CD4-positive, alpha-beta T cell treated with Interleukin-15 for 1 hour (primary cell): ENCODE data around the gene ARHGEF4.
A peak's percentile ranks its signal among the peaks of the same experiment; 100 is the strongest.

Source experiments
- DNase-seq: peaks from one replicate; pipeline ENCODE4 v3.0.0-alpha.2; 2020

ARHGEF4 gene

DNA sequence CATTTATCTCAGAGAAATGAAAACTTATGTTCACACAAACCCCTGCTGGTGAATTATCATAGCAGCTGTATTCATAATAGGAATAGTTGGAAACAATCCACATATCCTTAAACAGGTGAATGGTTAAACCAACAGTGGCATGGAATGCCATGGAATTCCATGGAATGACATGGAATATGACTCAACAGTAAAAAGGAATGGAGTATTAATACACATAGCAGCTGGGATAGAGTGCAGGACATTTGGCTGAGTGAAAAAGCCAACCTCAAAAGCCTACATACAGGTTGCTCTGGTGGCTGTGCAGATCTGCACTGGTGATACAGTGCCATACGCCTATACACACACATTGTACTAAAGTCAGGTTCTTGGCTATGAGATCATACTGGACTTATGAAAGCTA, 187.0 kb downstream of the ARHGEF4 start:
- no peak for DNase-seq

DNA sequence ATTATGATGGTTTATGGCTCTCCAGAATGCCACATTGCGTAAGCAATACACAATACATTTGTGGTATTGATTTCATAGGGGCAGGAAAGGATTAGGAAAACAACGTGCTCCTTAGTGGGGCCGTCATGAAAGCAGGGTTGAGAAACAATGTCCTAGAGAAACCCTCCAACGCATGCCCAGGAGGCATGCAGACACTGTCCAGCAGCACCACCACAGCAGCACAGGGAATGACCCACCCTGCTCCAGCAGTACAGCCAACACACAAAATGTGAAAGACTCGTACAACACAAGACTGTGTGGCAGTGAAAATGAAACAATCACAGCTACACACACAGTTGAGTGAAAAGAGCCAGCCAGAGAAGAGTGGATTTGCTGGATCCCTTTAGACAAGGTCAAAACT, 190.2 kb downstream of the ARHGEF4 start:
- DNase-seq: no peak

DNA sequence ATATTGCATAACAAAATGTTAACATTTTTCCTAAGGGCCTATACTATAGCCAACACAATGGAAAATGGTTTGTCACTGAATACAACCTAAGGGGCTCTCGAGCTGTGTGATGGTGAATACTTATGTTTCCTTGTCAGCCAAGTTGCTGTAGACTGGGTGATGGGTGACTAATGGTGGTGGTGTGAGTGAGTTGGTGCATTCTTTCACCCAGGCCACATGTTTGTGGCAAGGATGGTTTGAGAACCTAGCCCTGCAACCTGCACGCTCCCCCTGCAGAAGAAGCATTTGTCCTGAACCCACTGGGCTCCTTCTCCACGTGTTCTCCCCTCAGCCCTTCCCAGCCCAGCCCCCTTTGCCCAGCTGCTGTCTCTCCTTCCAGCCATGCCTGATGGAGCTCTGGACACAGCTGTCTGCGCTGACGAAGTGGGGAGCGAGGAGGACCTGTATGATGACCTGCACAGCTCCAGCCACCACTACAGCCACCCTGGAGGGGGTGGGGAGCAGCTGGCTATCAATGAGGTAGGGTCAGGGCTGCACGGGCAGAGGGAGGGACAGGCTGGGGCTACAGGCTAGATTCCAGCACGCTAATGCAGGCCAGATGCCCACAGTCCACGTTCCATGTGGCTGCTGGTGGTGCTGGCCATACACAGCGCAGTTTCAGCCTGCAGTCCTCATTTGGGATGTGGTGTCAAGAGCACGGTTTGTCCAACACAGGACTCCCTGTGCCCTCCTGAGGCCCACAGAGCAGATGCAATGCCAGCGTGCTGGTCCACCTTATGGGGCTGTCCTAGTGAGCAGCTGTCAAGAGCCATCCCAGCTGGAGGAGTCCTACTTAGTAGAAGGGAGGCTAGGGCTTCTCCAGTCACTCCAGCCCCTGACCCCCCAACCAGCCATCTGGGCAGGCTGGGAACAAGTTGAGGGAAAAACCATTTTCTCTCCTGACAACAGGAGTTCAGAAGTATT, 191.1 kb downstream of the ARHGEF4 start:
- DNase-seq: peak; percentile 15

DNA sequence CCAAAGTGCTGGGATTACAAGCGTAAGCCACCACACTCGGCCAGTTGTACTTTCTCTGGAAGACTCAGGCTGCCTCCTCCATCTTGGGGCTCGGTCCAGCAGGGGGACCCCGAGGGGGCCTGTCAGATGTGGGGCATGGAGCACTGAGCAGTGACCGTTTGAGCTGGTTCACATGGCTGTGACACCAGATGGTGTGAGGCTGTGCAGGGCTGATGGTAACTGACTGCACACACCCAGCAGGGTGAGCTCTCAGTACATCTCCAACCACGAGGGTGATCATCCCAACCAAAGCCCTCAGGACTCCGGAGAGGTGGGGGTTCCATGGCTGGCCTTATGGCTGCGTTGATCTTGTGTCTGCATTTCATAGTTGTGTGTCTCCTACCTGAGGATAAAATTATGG, 193.1 kb downstream of the ARHGEF4 start:
- peak; percentile 13 for DNase-seq

DNA sequence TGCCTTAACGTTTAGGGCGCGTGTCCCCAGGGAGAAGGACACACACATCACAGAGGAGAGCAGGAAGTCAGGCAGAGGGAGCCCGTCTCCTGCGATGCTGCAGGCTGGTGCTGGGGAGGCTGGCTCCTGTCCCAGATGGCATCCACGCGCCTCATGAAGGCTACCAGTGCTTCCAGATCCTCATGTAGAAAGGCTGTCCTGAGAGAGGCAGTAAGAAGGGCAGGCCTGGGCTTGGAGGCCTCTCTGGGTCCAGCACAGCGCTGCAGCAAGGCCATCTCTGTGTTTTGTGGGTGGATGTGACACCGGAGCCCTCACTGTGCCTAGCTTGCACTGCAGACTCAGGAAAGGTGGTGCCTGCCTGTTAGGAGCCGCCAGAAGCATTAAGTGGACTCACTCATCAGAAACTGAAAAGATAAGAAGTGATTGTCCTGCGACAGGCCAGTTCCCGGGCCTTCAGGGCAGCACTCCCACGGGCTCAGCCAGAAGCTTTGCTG, 193.8 kb downstream of the ARHGEF4 start:
- peak; percentile 12 for DNase-seq

DNA sequence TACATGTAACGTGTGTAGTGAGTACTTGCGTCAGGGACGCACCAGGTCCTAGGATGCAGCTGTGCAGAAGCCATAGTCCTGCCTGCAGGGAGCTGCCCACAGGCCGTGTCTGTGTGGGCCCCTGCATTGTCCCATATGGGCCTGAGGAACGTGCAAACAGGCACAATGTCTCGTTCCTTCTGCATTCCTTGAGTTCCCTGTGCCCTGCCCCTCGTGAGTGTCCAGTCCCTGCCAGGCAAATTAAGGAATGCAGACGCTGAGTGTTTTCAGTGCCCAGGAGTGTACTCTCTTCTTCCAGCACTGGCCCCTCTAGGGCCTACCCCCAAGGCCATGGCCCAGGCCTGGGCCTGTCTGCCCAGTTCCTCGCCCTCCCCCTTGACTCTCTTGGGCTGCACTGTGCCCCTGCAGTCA, 194.7 kb downstream of the ARHGEF4 start:
- peak; percentile 2 for DNase-seq

DNA sequence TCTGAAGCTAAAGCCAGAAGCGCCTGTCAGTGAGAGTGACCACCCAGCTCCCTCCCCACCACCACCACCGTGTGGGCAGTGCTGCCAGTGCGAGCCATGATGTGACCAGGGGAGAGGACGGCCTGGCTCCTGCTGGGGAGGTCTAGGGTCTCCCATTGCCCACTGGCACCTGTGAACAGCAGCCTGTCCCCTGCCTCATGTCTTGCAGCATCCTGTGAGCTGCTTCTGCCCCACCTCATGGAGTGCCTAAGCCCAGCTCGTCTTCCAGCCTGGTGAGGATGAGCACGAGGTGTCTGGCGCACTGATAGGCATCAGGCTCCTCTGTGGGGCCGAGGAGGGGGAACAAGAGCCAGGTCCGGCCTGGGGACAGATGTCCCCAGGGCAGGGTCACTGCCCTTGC, 195.2 kb downstream of the ARHGEF4 start:
- DNase-seq: peak; percentile 13

DNA sequence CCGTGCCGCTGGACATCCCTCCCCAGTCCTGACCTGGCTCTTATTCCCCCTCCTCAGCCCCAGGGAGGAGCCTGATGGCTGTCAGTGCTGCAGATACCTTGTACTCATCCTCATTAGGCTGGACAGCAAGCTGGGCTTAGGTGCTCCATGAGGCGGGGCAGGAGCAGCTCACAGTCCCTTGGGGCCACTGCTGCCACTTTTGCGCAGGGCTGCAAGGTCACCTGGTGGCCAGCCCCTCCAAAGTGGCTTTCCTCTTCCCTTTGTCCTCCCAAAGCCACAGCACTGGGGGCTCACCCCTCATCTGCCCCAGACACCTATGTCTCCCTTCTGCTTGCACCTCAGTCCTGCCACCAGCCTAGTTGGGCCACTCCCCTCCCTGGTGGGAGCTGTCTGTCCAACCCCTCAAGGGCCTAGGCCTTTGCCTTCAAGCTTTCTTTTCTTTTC, 195.7 kb downstream of the ARHGEF4 start:
- peak; percentile 8 for DNase-seq

DNA sequence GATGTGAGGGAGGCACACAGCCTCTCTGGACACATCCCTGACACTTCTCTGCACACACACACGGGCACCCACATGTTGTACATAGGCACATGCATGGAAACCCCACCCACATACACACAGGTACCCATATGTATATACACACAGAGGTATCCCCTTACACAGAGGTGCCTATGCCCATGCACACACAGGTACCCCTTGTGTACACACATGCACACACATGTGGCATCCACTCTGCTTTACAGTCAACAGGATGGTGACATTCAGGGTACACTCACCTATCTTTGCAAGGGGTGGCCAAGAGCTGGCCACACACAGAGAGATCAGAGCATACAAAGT, 197.0 kb downstream of the ARHGEF4 start:
- DNase-seq: peak; percentile 1

DNA sequence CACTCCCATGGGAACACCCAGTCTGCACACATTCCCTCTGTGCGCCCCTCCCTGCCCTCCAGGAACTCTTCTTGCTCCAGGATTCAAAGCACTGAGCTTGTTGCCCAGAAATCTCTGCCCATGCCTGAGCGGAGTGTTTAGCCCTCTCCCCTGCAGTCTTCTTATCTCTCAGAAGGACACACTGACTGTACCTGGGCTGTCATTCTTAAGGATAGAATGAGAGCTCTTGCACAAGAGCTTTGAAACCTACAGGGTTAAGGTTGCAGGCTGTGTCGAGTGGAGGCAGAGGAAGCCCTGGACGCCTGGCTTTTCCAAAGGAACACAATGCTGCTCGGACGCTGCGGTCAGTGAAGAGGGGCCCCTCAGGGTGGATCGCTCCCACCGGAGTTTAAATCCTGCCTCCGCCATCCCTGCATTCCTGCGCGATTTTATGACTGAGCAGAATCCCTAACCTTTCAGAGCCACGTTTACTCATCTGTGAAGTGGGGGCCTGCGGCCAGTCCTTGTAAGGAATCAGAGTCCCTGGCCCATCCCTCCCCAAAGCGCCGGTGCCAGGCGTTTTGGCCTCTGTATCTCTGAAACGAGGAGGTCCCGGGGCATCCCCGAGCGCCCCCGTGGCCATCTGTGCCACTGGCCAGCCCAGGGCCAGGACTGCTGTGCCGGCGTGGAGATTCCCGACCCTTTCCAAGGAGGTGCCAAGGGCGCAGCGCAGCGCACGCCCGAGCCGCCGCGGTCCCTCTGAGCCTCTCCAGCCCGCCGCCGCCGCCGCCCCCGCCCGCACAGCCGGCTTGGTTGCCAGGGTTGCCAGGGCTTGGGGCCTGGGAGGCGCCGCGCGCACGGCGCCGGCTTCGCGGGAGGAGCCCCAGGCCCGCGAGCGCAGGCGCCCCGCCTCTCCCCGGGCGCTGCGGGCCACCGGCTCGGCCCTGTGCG, 197.7 kb downstream of the ARHGEF4 start:
- DNase-seq: peak; percentile 4

DNA sequence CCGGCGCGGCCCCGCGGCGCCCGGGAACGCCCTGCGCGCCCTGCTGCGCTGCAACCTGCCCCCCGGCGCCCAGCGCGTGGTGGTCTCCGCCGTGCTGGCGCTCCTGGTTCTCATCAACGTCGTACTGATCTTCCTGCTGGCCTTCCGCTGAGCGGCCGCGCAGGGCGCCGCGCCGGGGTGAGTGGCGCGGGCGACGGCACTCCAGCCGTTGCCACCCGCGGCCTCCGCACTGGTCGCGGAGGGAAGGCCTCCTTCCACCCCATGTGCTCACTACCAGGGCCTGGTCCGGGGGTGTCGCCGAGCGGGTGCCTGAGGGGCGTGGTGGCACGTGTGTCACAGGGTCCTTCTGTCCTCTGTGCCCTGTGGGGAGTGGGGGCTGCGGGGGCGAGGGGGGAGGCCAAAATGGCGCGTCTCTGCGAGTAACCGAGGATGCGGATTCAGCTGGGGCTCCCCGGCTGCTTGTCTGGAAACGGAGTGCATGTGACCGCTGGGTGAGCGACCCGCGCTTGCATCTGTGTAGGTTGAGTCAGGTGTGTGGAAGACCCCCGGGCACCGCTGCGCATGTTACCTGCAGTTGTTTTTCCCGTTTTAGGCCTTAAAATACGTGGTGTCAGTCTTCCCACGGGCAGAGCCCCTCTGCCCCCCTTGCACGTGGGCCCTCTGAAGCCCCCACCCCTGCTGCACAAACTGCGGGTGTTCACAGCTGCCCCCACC, 198.6 kb downstream of the ARHGEF4 start:
- DNase-seq: peak; percentile 2

DNA sequence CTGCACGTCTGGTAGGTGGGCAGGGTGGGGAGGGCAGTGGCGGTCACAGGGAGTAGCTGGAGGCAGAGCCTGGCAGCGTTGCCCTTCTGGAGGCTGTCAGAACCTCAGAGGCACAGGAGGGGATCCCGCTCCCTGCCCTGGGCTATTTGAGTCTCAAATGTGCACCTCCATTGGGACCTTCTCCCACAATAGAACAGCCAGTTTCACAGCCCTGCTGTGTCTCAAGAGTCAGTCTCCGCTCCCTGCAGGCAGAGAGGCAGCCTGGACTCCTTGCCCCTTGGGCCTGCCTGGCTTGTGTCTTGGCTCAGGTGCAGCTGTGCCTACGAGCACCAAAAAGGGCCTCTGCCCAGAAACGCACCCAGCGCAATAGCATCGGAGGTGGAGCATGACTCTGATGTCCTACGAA, 199.1 kb downstream of the ARHGEF4 start:
- DNase-seq: peak; percentile 0

DNA sequence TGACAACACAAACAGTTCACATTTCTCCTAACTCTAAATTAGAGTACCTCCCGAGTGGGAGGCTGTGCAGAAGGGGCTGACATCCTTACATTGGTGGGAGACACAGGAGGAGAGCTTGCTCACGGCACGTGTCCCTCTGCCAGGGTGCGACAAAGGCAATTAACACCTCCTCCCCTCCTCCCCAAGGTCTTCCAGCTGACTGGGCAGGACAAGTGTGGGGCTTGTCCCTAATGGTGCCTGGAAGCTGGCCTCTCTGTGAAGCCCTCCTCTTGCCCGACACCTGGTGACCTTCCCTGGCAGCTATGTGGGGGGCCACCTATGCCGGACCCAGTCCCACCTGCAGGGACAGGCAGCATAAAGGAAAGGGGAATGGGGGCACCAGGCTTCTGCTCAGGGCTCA, 199.6 kb downstream of the ARHGEF4 start:
- peak; percentile 9 for DNase-seq

DNA sequence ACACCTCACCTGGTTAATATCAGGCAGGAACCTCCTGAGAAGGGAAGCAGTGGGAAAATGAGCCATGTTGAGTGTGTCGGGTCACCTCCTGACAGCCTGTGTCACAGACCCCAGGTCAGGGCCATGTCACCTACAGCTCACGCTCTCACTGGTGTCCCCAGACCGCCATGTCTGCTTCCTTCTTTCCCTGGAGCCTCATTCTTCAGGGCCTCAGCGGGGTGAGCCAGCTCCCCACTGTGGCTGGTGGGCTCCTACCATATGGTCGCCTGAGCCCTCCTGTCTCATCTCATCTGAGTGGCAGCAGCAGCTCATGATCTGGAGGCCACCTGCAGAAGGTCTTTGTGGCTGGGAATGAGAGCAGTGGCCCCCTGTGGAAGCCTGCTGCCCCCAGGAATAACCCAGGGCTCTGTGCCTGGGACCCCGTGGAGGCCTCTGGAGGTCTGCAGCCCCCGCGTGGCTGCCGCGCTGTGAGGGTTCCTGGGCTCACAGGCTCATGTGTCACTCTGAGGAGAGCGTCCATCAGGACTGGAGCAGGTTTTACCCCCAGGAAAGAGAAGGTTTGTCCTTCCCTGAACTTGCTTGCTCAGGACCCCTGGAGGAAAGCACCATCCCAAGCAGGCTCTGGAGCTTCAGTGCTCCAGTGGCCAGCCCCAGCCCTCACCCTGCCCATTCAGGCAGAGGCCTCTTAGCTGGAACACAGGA, 200.1 kb downstream of the ARHGEF4 start:
- peak; percentile 10 for DNase-seq

DNA sequence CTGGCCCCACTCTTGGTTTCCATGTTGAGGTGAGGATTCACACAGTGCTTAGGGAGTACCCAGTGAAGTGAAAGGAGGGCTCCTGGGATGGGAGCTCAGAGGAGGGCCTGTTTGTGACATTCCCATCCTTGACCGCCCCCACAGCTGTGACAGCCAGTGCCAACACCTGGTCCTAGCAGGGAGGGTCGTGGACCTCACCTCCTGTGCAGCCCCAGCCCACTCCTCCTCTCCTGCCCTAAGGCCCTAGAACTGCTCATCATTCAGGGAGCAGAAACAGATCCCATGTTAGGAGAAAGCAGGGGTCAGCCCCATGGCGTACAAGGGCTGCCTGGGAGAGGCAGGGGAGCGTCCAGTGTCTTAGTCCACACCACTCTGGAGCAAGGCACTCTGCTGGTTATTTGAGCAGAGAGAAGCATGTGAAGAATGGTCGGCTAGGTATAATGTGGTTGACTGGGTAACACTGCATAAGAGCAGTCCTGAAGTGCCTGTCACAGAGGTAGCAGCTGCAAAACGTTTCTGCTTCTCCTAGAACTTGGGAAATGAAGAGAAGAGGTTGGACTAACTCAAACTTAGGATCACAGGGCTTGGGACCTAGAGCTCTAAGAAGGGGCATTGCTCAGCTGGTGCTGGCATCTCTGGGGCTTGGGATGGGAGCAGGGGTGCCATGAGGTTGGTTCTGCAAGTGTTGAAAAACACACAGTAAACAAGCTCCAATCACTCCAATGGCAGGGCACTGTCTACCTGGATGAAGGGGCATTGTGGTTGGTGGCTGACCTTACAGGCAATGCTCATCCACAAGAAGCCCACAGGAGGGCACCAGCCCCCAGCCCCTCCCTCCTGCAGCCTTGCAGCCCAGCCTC, 200.9 kb downstream of the ARHGEF4 start:
- peak; percentile 7 for DNase-seq

DNA sequence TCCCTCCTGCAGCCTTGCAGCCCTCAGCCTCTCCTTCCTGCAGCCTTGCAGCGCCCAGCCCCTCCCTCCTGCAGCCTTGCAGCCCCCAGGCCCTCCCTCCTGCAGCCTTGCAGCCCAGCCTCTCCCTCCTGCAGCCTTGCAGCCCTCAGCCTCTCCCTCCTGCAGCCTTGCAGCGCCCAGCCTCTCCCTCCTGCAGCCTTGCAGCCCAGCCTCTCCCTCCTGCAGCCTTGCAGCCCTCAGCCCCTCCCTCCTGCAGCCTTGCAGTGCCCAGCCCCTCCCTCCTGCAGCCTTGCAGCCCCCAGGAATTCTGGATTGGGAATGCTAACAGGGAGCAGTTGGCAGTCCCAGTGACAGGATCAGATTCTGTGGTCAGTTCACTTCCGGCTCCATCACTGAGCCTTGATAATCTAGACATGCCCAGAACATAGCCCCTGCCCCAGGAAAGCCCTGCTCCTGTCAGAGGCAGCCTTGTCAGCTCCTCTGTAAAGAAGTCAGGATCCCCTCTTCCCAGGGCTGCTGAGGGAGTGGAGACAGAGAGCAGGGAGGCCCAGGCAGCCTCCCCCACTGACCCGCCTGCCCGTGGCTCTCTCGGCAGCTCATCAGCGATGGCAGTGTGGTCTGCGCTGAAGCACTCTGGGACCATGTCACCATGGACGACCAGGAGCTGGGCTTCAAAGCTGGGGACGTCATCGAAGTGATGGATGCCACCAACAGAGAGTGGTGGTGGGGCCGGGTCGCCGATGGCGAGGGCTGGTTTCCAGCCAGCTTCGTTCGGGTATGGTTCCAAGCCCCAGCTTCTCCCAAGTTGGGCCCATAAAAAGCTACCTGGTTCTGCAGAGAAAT, 201.8 kb downstream of the ARHGEF4 start:
- DNase-seq: peak; percentile 5

DNA sequence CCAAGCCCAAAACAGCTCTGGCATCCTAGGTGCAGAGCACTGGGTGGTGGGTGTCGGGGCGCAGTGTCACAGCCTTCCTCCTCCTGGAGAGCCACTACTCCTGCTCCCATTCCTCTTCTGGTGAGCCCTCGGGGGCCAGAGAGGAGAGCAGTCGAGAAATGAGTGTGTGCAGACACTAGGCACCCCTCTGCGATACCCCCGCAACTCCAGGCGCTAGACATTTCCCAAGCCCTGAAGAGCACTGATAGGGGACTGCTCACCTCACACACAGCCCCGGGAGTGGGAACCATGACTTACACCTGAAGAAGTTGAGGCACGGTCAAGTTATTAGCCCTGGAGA, 202.4 kb downstream of the ARHGEF4 start:
- DNase-seq: no peak

DNA sequence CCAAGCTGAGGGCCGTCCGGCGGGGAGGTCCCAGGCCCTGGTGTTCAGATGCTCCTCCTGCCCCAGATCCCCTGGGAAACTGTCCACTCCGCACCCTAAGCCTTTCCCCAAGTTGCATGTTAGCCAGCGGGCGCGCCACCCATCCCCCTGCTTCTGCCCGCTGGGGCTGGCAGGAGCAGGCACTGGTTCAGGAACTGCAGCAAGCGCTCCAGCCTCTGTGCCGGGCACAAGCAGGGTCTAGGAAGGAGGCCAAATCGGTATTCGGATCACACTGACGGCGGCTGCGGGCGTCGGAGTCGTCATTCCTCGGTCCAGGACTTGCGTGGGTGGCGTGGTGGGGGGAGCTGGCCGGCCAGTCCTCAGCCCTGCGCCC, 202.8 kb downstream of the ARHGEF4 start:
- DNase-seq: no peak

DNA sequence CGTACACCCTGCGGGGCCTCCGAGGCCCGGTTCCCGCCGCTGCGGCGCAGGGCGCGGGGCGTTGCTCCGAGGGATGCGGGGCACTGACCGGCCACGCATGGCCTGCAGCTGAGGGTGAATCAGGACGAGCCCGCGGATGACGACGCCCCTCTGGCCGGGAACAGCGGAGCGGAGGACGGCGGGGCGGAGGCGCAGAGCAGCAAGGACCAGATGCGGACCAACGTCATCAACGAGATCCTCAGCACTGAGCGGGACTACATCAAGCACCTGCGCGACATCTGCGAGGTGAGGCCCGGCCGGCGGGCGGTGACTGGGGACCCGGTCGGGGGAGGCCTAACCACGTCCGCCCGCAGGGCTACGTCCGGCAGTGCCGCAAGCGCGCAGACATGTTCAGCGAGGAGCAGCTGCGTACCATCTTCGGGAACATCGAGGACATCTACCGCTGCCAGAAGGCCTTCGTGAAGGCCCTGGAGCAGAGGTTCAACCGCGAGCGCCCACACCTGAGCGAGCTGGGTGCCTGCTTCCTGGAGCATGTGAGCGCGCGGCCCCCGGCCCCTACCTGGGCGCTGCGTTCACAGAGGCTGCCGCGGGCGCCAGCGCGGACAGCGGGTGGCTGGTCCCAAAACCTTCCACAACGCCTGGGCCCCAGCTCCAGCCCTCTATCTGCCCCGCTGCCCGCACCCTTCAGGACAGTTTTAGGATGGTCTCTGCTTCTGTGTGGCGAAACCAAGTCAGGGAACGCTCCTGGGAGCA, 203.4 kb downstream of the ARHGEF4 start:
- no peak for DNase-seq
